Mesenchymal stem cell (in vitro differentiated cells and primary cell): ENCODE data around the gene CEP112.

Source experiments
- DNase-seq: peaks from one replicate; pipeline ENCODE4 v3.0.0-alpha.2; 2013
- H2AFZ ChIP-seq: one replicate; pipeline ENCODE4 v1.6.1; 2013; ENCODE audit warnings: low read depth, mild to moderate bottlenecking, control low read depth, inconsistent platforms, low read length, moderate library complexity
- H2AK5ac ChIP-seq: 2 replicates; pipeline ENCODE4 v1.6.1; 2013; ENCODE audit warnings: low read length, moderate library complexity, mild to moderate bottlenecking, inconsistent platforms; ENCODE audit not compliant: severe bottlenecking
- H2BK120ac ChIP-seq: one replicate; pipeline ENCODE4 v1.6.1; 2013; ENCODE audit warnings: low read depth, mild to moderate bottlenecking, inconsistent platforms, low read length, moderate library complexity
- H2BK12ac ChIP-seq, 2 experiments: one replicate each; pipeline ENCODE4 v1.6.1; 2013; ENCODE audit warnings: inconsistent platforms in 2 of 2, low read length in 2 of 2, mild to moderate bottlenecking in 2 of 2, moderate library complexity in 2 of 2, control low read depth in 1 of 2
- H2BK15ac ChIP-seq: one replicate; pipeline ENCODE4 v1.6.1; 2013; ENCODE audit warnings: mild to moderate bottlenecking, low read depth, inconsistent platforms; ENCODE audit not compliant: poor library complexity, severe bottlenecking
- H2BK5ac ChIP-seq: 2 replicates; pipeline ENCODE4 v1.6.1; 2013; ENCODE audit warnings: low read depth, mild to moderate bottlenecking, low read length, control low read depth, inconsistent platforms; ENCODE audit not compliant: poor library complexity, severe bottlenecking
- H3K14ac ChIP-seq, 2 experiments: one replicate each; pipeline ENCODE4 v1.6.1; 2013; ENCODE audit warnings: inconsistent platforms in 2 of 2, low read length in 2 of 2, control low read depth in 1 of 2, mild to moderate bottlenecking in 1 of 2, moderate library complexity in 1 of 2
- H3K18ac ChIP-seq, 2 experiments: one replicate each; pipeline ENCODE4 v1.6.1; 2013; ENCODE audit warnings: inconsistent platforms in 2 of 2, low read length in 2 of 2, control low read depth in 1 of 2, low read depth in 1 of 2, mild to moderate bottlenecking in 1 of 2
- H3K23ac ChIP-seq, 2 experiments: one replicate each; pipeline ENCODE4 v1.6.1; 2013; ENCODE audit warnings: inconsistent platforms in 2 of 2, low read length in 2 of 2, mild to moderate bottlenecking in 2 of 2, moderate library complexity in 2 of 2, control low read depth in 1 of 2
- H3K27ac ChIP-seq: 2 replicates; pipeline ENCODE4 v1.5.1; 2013; ENCODE audit warnings: mild to moderate bottlenecking, moderate library complexity, low read length, control low read depth, inconsistent platforms; ENCODE audit not compliant: poor library complexity, severe bottlenecking
- H3K27me3 ChIP-seq, 2 experiments: 2 replicates each; pipeline versions ENCODE4 v1.6.1 to v1.7.0; 2013; ENCODE audit warnings: low read length in 2 of 2, mild to moderate bottlenecking in 2 of 2, moderate library complexity in 2 of 2, control low read depth in 1 of 2, inconsistent platforms in 1 of 2; ENCODE audit not compliant: control insufficient read depth in 1 of 2, insufficient read depth in 1 of 2
- H3K36me3 ChIP-seq, 2 experiments: 2 replicates each; pipeline versions ENCODE4 v1.6.1 to v1.7.0; 2013; ENCODE audit warnings: low read length in 2 of 2, control low read depth in 1 of 2, inconsistent platforms in 1 of 2, low read depth in 1 of 2, mild to moderate bottlenecking in 1 of 2; ENCODE audit not compliant: insufficient read depth in 2 of 2, control insufficient read depth in 1 of 2
- H3K4ac ChIP-seq, 2 experiments: one replicate each; pipeline ENCODE4 v1.6.1; 2013; ENCODE audit warnings: inconsistent platforms in 2 of 2, low read length in 2 of 2, mild to moderate bottlenecking in 2 of 2, moderate library complexity in 2 of 2, control low read depth in 1 of 2, low read depth in 1 of 2
- H3K4me1 ChIP-seq: 2 replicates; pipeline ENCODE4 v1.6.1; 2013; ENCODE audit warnings: low read depth, low read length, control low read depth; ENCODE audit not compliant: control insufficient read depth, insufficient read depth
- H3K4me2 ChIP-seq: 2 replicates; pipeline ENCODE4 v1.6.1; 2013; ENCODE audit warnings: low read length, mild to moderate bottlenecking, inconsistent platforms; ENCODE audit not compliant: poor library complexity, severe bottlenecking
- H3K4me3 ChIP-seq, 2 experiments: 2 replicates each; pipeline versions ENCODE4 v1.5.1 to v1.7.0; 2013; ENCODE audit warnings: low read length in 2 of 2, mild to moderate bottlenecking in 2 of 2, control low read depth in 1 of 2, low read depth in 1 of 2; ENCODE audit not compliant: insufficient read depth in 1 of 2
- H3K79me1 ChIP-seq: replicated peaks from 2 replicates; pipeline ENCODE4 v1.6.1; 2013; ENCODE audit warnings: mild to moderate bottlenecking, control low read depth, low read length, inconsistent platforms; ENCODE audit not compliant: poor library complexity, severe bottlenecking
- H3K9ac ChIP-seq: 2 replicates; pipeline ENCODE4 v1.7.0; 2013; ENCODE audit warnings: mild to moderate bottlenecking, low read length, moderate library complexity
- H3K9me3 ChIP-seq: 2 replicates; pipeline ENCODE4 v1.7.0; 2013; ENCODE audit warnings: mild to moderate bottlenecking, low read length; ENCODE audit not compliant: control insufficient read depth
- H4K8ac ChIP-seq: one replicate; pipeline ENCODE4 v1.6.1; 2013; ENCODE audit warnings: inconsistent platforms, mild to moderate bottlenecking, low read length, moderate library complexity
- H4K91ac ChIP-seq: one replicate; pipeline ENCODE4 v1.6.1; 2013; ENCODE audit warnings: mild to moderate bottlenecking, low read length, inconsistent platforms
- WGBS: methylation state at CpG from one replicate; pipeline ENCODE4 v1.1.7; 2013; ENCODE audit warnings: mixed read lengths; 5-methylcytosine and 5-hydroxymethylcytosine counted together

CEP112 gene

DNA sequence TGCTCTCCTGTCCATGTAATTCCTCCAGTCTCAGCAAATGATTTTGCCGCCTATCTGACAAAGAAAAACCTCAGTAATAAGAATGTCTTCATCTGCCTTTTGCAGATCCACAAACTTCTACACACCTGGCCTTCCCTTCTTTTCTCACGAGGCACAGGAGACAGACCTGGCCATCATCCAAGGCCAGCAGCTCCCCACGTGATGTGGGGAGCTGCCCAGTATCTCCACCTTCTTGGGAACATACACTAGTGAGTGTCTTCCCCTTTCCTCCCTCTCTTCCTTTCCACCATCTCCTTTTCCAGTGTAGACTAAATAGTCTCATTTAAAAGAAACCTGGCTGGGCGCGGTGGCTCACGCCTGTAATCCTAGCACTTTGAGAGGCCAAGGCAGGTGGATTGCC, 274.4 kb downstream of the CEP112 start:
- Histone ChIP-seq H2AK5ac (no peak overlapping the region), H3K4me2 (no peak overlapping the region), H4K91ac (no peak overlapping the region), H2BK5ac (no peak overlapping the region), H3K4ac (no peak overlapping the region), H3K79me1 (peaks cover 2% of the 10 kb centered on the region), H3K4me1 (no peaks in the 10 kb centered on the region), H2BK12ac (no peak overlapping the region), H3K14ac (no peak overlapping the region), H3K9ac (no peak overlapping the region), H2BK15ac (no peak overlapping the region), H3K23ac (no peak overlapping the region), H3K18ac (no peak overlapping the region), H3K4me3 (no peak overlapping the region), H3K9me3 (no peaks in the 10 kb centered on the region), H4K8ac (no peak overlapping the region), H3K27me3 (no peaks in the 10 kb centered on the region), H2BK120ac (no peak overlapping the region), H3K27ac (no peak overlapping the region), H2AFZ (no peak overlapping the region), H3K36me3 (peaks cover 0 to 3% of the 10 kb centered on the region in 2 experiments)
- no peak for DNase-seq
- WGBS, result 97% methylated on average over 6 of the region's 6 CpGs

DNA sequence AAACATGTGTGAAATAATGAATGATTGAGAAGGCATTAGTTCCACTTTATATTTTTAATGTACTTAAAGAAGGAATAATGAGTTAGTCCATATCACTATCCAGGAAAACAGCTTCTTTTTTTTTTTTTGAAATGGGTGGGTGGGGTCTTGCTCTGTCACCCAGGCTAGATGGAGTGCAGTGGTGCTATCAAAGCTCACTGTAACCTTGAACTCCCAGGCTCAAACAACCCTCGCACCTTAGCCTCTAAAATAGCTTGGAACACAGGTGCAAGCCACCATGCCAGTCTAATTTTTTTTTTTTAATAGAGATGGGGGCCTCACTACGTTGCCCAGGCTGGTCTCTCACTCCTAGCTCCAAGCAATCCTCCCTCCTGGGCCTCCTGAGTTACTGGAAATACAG, 275.5 kb downstream of the CEP112 start:
- H3K18ac ChIP-seq, result no peak overlapping the region
- H2BK15ac ChIP-seq, result no peak overlapping the region
- no peaks in the 10 kb centered on the region for H3K9me3 ChIP-seq
- no peak overlapping the region for H3K14ac ChIP-seq
- no peak overlapping the region for H2BK120ac ChIP-seq
- peaks cover 0 to 3% of the 10 kb centered on the region in 2 experiments for H3K36me3 ChIP-seq
- no peak overlapping the region for H2AK5ac ChIP-seq
- no peak overlapping the region for H3K9ac ChIP-seq
- H4K91ac ChIP-seq, result no peak overlapping the region
- no peak overlapping the region for H3K4ac ChIP-seq
- H3K23ac ChIP-seq, result no peak overlapping the region
- H3K4me3 ChIP-seq, result no peak overlapping the region
- H3K79me1 ChIP-seq, result peaks cover 2% of the 10 kb centered on the region
- no peak overlapping the region for H2BK12ac ChIP-seq
- H2BK5ac ChIP-seq, result no peak overlapping the region
- WGBS, result 92% methylated on average over 2 of the region's 2 CpGs
- H4K8ac ChIP-seq, result no peak overlapping the region
- H3K4me2 ChIP-seq, result no peak overlapping the region
- no peak overlapping the region for H3K27ac ChIP-seq
- no peaks in the 10 kb centered on the region for H3K27me3 ChIP-seq
- DNase-seq, result no peak
- no peak overlapping the region for H2AFZ ChIP-seq
- no peaks in the 10 kb centered on the region for H3K4me1 ChIP-seq

DNA sequence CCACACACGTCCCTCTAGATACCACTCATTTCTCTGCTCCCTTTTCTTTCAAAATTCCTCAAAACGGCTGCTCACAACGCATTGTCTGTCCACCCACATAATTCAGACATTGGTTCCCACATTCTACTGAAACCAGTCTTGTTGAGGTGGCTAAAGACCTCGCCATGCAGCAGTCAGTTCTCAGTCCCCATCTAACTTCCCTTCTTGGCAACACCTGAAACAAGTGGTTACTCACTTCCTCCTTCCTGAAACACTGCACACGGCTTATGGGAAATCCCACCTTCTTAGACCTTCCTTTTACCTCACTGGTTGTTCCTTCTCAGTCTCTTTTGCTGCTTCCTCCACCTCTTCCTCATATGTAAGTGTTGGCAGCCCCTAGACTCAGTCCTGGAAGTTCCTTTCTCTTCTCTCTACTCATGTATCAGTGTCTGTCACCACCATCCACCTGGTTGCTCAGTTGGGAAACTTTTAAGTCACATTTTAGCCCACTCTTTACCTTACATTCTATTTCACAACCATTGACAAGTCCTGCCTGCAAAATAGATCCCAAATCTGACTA, 277.1 kb downstream of the CEP112 start:
- Histone ChIP-seq H2BK5ac (no peak overlapping the region), H3K4me1 (no peaks in the 10 kb centered on the region), H2AK5ac (no peak overlapping the region), H3K18ac (no peak overlapping the region), H2BK15ac (no peak overlapping the region), H3K27ac (no peak overlapping the region), H2BK12ac (no peak overlapping the region), H2BK120ac (no peak overlapping the region), H3K79me1 (no peaks in the 10 kb centered on the region), H4K91ac (no peak overlapping the region), H3K27me3 (no peaks in the 10 kb centered on the region), H3K9me3 (peaks cover 11% of the 10 kb centered on the region), H2AFZ (no peak overlapping the region), H3K4ac (no peak overlapping the region), H4K8ac (no peak overlapping the region), H3K14ac (no peak overlapping the region), H3K4me3 (no peak overlapping the region), H3K4me2 (no peak overlapping the region), H3K9ac (no peak overlapping the region), H3K36me3 (peaks cover 0 to 3% of the 10 kb centered on the region in 2 experiments), H3K23ac (no peak overlapping the region)
- no peak for DNase-seq
- 95% methylated on average over 5 of the region's 5 CpGs for WGBS

GRCh38 chr17:65913326-65913850, 278.5 kb downstream of the CEP112 start:
- H2BK5ac ChIP-seq, result no peak overlapping the region
- H3K4me1 ChIP-seq, result no peaks in the 10 kb centered on the region
- H2BK15ac ChIP-seq, result no peak overlapping the region
- H3K14ac ChIP-seq, result no peak overlapping the region
- no peak overlapping the region for H3K4me2 ChIP-seq
- H3K9me3 ChIP-seq, result peaks cover 11% of the 10 kb centered on the region
- H2BK12ac ChIP-seq, result no peak overlapping the region
- H3K79me1 ChIP-seq, result no peaks in the 10 kb centered on the region
- no peak overlapping the region for H4K91ac ChIP-seq
- no peak overlapping the region for H3K9ac ChIP-seq
- DNase-seq, result no peak
- WGBS, result 100% methylated on average over 1 of the region's 4 CpGs
- H3K4ac ChIP-seq, result no peak overlapping the region
- no peaks in the 10 kb centered on the region for H3K27me3 ChIP-seq
- H2AFZ ChIP-seq, result no peak overlapping the region
- no peak overlapping the region for H2AK5ac ChIP-seq
- peaks cover 0 to 3% of the 10 kb centered on the region in 2 experiments for H3K36me3 ChIP-seq
- H3K18ac ChIP-seq, result no peak overlapping the region
- H2BK120ac ChIP-seq, result no peak overlapping the region
- no peak overlapping the region for H3K23ac ChIP-seq
- H4K8ac ChIP-seq, result no peak overlapping the region
- no peak overlapping the region for H3K27ac ChIP-seq
- H3K4me3 ChIP-seq, result no peak overlapping the region
